Stimulated activated naive CD4-positive, alpha-beta T cell (primary cell): ENCODE results near the gene FRMD4A.
"Not testable (repeated sequence)": the region's sequence is repeated elsewhere in the genome, so short reads cannot be mapped to it uniquely, and the experiment has no call there.

Experiments
- DNase-seq, 6 experiments: peaks; one replicate each; lab custom pipeline; 2025; lab: John Stamatoyannopoulos, UW

Gene FRMD4A

DNA sequence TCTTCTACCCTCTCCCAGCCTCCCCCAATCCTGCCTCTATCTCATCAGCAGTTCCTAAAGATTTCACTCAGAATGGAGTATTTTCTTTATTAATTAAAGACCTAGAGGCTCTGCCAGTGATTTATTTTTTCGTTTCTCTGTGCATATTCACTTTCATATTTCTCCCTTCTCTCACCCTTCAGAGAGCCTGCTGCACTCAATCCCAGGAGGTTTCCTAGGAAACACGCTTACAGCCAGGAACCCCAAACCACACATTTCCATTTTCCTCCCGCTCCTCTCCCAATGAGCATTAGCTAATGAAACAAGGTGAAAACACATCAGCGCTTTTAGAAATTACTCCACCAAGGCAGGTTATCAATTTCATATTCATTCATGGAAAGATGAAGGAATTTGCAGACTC lies 180.2 kb downstream of the FRMD4A start:
- DNase-seq = no peak

DNA sequence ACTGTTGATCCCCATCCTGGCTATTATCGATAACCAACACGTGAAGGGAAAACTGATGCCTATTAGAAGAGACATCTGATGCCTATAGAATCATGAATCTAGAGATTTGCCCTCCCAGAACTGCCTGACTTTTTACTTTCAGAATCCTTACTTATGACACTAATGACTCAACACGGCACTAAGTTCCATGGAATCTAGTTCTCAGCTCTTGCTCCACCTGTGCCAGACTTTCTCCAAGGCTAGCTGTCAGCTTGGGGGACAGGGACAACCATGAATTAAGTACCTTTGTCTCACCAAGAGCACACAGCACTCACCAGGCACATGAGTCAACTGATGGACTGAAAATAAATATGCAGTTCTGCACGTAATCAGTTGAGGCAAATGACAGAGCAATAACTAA lies 184.2 kb downstream of the FRMD4A start:
- DNase-seq = no peak

DNA sequence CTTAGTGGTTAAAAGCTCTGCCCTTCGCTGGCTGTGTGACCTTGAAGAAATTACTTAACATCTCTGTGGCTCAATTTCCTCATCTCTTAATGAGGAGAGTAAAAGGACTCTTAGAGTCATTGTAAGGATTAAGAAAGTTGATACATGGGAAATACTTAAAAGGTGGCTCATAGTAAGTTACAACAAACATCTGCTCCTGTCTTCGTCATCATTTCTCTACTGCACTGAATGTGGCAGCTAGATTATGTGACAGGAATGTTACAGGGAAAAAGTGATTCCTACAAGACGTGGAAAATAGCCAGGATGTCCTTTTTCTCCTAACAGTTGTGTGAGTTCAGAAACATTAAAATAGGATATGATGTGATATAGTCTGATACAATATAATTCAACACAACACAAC lies 184.7 kb downstream of the FRMD4A start:
- no peak for DNase-seq

DNA sequence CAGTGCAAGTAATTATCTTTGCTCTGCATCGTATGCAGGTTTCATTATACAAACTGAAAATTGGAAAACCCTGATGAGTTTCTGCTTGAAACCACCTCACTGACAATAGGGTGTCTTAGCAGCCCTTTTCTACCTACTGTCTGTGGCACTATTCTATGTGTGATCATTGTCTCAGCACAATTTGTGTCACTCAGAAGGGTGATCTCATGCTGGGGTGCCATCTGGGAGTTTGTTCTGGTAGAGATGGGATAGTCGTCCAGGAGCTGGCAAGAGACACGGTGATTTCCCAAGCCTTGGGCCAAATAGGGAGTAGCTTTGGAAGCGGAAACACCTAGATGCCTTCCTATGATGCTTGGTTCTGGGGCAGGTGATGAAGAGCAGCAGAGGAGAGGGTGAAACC lies 186.3 kb downstream of the FRMD4A start:
- DNase-seq = no peak

DNA sequence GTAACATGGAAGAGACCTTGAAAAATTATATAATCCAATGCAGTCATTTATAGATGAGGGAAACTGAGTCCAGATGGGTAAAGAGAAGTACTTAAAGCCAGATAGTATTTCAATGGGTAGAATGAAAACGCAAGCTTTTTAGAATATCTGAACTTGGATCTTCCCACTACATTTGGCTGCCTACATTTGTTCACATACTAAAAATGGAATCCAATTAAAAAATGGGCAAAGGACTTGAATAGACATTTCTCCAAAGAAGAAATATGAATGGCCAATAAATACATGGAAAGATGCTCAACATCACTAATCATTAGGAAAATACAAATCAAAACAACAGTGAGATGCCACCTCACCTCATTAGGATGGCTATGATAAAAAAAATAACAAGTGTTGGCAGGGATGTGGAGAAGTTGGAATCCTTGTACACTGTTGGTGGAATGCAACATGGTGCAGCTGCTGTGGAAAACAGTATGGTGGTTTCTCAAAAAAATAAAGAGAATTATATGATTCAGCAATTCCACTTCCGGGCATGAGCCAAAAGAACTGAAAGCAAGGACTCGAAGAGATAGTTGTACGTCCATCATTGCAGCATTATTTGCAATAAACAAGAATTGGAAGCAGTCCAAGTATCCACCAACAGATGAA lies 188.0 kb downstream of the FRMD4A start:
- DNase-seq = no peak

DNA sequence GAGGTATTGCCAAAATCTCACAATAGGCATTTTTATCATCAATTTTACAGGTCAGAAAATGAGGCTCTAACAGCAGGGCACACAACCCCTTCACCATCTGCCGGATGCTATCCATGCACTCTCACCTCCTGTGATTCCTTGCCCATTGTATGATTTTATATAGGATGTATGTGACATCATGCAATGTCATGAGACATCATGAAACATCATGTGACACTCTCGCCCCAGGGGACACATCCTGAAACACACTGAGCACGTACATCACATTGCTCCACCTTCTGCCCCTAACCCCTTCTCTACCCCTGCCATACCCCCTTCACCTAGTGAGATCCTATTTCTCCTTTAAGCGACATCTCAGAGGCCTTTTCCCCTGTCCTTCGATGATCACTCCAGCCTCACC lies 189.4 kb downstream of the FRMD4A start:
- no peak for DNase-seq

DNA sequence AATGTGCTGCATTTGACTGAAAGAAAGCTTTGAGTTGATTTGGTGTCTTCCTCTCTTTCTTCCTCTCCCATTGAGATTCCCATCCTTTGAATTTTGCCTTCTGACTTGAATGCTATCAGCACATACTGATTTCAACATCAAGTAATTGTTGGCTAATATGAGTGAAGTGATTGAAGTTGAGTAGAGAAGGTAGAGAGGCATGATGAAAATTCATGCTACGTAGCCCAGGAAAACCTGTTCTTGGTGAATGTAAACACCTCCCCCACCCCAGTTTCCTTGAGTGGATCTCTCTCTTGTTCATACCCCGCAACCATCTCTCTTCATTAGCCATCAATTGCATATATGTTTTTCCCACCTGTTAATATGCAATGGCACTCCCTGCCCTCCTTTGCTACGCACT lies 193.3 kb downstream of the FRMD4A start:
- no peak for DNase-seq

DNA sequence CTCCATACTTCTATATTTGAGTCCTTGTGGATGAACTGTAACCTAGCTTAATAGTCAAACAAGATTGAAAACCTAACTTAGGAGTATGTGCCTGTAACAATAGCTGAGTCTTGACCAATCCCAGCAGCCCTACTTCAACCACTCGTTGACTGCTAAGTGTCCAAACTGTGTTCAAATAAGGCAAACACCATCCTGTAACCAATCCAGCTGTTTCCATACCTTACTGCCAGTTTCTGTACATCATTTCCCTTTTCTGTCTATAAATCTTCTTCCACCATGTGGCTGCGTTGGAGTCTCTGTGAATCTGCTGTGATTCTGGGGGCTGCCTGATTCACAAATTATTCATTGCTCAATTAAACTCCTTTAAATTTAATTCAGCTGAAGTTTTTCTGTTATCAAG lies 195.5 kb downstream of the FRMD4A start:
- not testable (repeated sequence) for DNase-seq

DNA sequence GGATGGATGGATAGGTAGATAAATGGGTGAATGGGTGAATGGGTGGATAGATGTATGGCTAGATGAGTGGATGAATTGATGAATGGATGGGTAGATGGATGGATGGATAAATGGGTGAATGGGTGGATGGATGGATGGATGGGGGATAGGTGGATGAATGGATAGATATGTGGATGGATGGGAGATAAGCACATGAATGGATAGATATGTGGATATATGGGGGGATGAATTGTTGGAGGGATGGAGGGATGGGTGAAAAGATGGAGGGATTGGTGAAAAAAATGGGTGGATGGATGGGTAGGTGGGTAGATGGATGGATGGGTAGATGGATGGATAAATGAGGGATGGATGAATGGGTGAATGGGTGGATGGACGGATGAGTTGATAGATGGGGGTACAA lies 196.4 kb downstream of the FRMD4A start:
- no peak for DNase-seq

DNA sequence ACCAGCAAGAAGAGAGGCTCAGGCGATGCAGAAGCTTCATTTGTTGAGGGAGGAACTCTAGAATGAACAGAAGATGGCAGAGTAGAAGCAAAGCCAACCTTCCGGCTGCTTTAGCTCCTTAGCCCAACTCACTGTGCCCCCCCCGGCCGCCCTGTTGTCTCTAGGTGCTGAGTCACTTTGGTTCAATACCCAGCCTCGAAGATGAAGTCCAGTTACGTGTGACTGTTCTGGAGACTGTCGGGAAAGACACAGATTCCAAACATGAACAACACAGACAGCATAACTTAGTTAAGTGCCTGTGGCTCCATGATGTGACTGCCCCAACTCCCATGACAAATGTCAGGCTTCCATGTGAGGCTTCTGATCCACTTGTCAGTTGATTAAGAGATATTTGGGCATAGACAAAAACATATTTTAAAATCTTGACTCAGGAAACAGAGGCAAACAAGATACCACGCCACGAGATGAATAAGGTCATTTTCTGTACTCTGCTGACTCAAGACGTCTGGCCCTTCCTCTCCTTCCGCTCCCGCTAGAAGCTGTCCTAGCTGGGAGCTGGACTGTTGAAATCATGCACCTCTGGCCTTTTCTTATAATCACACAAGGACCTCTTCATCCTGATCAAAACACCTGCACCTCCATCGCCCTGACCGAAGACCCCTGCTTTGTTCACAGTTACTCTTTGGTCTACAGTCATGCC lies 199.3 kb downstream of the FRMD4A start:
- no peak for DNase-seq

DNA sequence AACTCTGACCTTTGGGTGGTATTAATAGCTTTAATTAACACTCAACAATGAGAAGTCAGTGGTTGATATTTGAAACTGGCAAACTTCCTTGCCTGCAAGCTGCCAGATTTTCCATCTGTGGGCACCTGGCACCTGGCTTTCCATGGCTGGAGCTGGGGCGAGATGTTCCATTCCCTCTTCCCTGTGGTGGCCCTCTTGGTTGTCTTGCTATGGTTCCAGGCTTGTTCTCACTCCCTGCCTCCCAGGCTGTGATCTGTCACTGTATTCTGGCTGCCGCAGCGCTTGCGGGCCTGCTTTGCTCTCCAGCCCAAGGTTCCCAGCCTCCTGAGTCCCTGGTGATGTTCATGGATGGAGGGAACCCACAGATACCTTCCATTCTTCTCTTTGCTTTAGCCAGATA lies 201.0 kb downstream of the FRMD4A start:
- no peak for DNase-seq

DNA sequence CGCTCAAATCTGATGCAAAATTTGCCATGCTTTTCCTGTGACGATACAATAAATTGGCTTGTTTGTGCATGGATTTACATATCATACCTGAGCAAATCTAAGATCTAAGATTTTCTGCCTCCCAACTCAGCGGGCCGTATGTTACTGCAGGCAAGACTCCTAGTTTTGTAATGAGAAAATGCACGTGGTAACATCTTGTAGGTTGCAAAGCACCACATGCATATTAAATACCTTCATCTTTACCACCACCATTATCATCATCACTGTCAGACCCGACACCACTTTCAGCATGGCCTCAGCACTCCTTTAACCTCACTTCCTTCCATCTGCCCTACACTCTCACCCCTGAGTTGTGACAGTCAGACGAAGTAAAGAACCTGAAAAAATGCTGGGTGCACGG lies 202.2 kb downstream of the FRMD4A start:
- no peak for DNase-seq

DNA sequence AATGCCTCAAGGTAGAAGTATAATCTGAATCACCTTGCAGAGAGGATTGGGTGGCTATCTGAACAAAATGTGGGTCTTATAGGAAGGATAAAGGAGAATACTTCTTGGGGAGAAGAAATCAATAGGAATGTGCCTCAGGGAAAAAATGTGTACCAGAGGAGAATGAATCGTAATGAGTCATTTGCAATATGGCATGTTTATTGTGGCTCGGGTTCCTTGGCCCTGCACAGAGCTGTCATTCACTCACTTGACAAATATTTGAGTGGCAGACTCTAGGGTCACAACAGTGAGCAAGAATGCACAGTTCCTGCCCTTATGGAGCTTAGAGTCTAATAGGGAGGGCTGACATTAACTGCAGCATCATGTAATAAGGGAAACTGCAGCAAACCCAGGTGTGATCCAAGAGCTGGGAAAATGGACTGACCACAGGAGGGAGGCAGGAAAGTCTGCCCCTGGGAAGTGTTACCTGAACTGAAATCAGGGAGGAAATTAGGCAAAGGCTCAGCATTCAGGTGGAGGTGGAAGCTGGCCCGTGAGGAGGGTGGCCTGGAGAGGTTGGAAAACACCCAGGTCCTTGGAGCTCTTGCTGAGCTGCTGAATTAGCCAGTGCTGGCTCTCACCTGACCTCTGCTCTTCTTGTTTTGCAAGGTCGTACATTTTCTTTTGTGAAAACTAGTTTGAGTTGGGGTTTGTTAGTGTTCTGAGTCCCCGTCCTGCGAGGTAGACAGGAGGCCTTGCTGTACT lies 203.9 kb downstream of the FRMD4A start:
- no peak for DNase-seq

DNA sequence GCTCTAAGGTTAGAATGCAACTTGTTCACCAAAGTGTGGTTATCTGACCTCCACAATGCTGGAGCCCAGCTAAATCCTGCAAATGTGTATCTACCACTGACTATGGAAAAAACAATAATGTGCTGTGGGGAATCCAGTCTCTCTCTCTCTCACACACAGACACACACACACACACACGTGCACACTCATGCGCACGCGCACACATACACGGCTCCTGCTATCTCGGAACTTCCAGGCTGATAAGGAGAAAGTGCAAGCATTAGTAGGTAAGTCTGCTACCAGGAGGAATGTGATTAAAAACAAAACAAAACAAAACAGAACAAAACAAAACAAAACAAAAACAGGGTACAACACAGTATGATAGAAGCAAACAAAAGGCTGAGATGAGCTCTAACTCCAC lies 205.2 kb downstream of the FRMD4A start:
- no peak for DNase-seq

DNA sequence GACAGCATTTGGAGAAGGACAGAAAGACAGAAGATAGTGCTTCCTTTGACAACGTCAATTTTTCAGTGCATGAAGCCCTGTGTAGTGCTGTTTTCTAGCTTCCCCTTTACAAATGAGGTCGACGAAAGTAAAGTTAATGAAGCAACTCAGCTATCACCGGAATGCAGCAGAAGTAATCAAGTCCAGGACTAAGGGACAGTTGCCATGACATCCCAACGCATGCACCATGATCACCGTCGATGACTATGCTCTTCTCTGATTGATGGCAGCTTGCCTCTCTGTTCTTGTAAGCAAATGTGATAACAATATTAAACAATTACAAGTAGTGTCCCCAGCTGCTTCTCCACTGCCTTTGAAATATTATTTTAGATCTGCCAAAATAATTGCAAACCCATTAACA lies 205.8 kb downstream of the FRMD4A start:
- no peak for DNase-seq

DNA sequence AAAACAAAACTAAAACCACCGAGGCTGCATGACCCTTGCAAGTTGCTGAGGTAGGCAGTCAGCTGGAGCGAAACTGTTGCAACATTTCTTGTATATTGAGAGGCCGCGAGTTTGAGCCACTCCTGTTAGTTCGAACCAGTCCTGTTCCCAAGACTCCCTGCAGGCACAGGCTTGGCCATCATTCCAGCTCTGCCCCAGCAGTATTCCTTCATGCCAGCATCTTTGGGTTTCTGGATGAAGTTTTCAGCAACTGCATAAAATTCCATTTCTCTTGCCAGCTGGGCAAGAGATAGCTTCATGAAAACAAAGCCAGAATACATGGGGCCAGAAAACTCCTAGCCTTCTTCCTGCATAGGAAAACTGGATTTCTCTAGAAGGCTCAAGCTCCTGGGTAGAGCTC lies 207.6 kb downstream of the FRMD4A start:
- no peak for DNase-seq

DNA sequence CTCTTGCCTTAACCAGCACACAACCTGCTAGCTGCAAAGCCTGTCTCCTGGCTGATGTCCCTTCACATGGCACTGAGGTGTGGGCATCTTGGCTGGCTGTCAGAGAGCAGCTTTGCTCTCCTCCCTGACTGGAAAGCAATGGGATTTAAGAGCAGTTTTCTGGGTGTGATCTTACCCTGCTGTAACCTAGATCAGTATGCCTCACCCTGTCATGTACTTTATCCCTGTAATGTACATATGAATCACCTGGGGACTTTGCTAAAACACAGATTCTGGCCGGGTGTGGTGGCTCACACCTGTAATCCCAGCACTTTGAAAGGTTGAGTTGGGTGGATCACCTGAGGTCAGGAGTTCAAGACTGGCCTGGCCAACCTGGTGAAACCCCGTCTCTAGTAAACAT lies 209.9 kb downstream of the FRMD4A start:
- DNase-seq = no peak

DNA sequence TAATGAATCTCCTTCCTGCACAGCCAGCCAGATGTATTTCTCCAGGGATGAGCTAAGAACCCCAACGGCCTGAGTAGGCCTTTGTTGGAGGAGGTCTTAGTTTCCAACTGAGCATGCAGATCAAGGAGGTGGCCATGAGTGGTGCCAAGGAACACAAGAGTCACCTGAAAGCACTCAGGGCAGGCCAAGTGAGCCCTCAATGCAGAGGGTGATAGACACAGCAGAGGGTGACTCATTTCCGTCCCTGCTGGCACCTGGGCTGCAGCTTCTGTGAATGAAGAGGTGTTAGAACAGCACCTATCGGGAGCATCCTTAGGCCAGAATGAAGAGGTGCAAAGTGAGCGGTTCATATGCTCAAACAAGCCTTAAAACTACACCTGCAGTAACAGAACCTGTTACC lies 211.8 kb downstream of the FRMD4A start:
- DNase-seq = no peak

DNA sequence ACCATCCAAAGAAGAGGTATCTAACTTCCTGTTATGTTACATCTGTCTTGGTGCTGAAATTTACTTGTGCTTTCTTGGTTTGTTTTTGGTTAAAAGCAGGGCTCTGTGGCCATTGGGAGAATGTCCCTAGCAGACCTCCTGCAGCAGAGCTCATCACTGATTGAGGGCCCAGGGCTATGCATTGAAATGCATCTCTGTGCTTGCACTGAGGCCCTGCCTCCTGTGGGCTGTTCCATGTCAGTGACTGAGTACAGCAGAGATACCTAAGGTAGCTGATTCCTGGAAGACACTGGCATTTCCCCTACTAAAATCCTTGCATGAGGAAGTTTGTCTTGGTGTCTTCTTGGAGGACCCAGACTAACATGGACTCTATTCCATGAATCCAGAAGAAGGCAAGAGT lies 213.9 kb downstream of the FRMD4A start:
- DNase-seq = no peak

DNA sequence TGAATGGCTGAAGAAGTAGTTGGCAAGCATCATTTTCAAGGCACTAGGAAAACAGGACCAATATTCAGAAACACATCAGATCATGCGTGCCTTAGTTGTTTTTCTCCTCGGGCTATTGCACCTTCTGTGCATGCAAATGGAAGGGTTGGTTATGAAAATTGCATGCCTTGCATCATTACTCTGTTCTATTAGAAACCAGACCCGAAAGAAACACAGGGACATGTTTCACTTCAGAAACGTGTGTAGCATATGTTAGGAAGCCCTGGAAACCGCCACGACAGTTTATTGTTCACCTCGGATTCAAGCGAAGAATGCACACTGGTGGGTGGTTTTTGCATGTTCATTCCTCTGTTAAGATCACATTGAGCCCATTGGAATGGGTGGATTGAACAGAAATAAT lies 214.7 kb downstream of the FRMD4A start:
- DNase-seq = no peak

DNA sequence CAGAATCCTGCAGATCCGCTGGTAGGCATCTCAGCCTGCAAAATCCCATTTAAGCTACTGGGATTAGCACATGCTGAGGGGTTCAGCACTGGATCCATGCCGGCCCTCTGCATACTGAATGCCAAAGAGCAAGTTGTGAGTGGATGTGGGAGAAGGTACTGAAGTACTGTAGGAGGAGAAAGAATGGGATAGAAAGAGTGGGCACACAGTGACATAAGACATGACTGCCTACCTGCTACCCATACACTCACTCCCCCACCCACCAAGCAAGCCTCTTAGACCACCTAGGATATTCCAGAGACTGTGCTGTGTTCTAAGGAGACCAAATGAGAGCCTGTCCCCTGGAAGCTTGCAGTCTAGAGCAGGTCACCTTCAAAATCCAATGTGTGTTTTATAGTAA lies 215.9 kb downstream of the FRMD4A start:
- no peak for DNase-seq

DNA sequence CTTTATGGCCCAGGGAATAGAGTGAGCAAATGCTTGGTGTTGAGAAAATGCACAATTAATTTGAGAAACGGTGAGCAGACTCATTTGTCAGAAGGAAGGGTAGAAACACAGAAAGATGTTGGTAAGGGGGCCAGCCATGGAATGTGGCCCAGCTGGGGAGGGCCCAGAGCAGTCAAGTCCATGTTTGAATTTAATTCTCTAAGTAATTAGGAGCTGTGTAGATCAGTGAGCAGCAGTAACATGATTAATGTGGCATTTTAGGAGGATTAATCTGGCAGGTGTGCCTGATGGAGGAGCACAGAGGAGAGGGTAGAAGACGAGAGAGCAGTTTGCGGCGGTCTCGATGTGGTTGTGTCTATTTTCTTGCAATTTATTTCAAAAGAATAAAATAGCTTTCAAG lies 218.7 kb downstream of the FRMD4A start:
- no peak for DNase-seq

DNA sequence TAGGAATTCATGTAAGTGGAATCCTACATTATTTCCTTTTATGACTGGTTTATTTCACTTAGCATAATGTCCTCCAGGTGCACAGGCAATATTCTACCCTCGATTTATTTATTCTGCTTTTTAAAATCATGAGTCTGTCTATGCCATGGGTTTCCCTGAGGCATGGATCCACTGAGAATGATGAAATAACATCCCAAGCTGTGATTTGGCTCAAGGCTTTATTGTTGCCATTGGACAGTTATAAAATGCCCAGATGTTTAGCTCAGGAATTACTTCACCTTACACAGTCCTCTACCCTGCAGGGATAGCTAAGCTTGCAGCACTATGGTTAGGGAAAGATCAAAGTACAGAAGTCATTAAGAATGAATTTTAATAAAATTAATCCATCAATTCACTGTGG lies 219.5 kb downstream of the FRMD4A start:
- DNase-seq = no peak

DNA sequence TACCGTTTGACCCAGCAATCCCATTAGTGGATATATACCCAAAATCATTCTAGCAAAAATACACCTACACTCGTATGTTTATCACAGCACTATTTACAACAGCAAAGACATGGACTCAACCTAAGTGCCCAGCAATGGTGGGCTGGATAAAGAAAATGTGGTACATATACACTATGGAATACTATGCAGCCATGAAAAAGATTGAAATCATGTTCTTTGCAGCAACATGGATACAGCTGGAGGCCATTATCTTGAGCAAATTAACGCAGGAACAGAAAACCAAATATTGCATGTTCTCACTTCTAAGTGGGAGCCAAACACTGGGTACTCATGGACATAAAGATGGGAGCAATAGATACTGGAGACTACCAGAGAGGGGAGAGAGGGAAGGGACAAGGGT lies 223.9 kb downstream of the FRMD4A start:
- no peak for DNase-seq
